PC-9 (cell line): ENCODE results near the gene RIPOR1. TPM values are rescaled to one million over a fixed set of nuclear protein-coding genes. Genes with fewer than 3 reads are reported as not detected.
A peak's percentile ranks its signal among the peaks of the same experiment; 100 is the strongest.

Source experiments
- BruUV-seq: library from RNA; stranded (reverse); fragments of 400-500 nt; replicated peaks from 2 replicates; lab custom pipeline; 2021; lab: Mats Ljungman, UMichigan
- CTCF ChIA-PET: fragments of 300-600 bp; sonication (Branson Sonifier 250); formaldehyde crosslinking; loops from one replicate; lab custom pipeline; 2022; ENCODE audit warnings: antibody characterized with exemption; lab: Charles Lee
- POLR2A ChIA-PET: fragments of 300-600 bp; sonication (Branson Sonifier 250); formaldehyde crosslinking; loops from one replicate; lab custom pipeline; 2022; ENCODE audit warnings: antibody characterized with exemption; ENCODE audit not compliant: unreplicated experiment; lab: Charles Lee
- DNase-seq, 2 experiments: peaks; one replicate each; pipeline versions ENCODE4 v3.0.0 to v3.0.0-alpha.2; 2015 to 2022; ENCODE audit warnings: mixed read lengths in 1 of 2
- H2AFZ ChIP-seq: fragments of 200-600 bp; sonication (generic); 2 replicates; pipeline ENCODE4 v1.8.1; 2017; ENCODE audit warnings: antibody characterized with exemption
- H3F3A ChIP-seq: fragments of 200-600 bp; sonication (generic); 2 replicates; pipeline ENCODE4 v1.8.1; 2017; ENCODE audit warnings: antibody characterized with exemption, mild to moderate bottlenecking, low read depth; ENCODE audit not compliant: insufficient read depth
- H3K27ac ChIP-seq: fragments of 200-600 bp; sonication (generic); 2 replicates; pipeline ENCODE4 v1.6.1; 2016; ENCODE audit warnings: mixed run types
- H3K27me3 ChIP-seq: fragments of 200-600 bp; sonication (generic); 2 replicates; pipeline ENCODE4 v1.6.1; 2016; ENCODE audit warnings: low read depth, mixed run types; ENCODE audit not compliant: insufficient read depth
- H3K36me3 ChIP-seq: fragments of 200-600 bp; sonication (generic); 2 replicates; pipeline ENCODE4 v1.6.1; 2016; ENCODE audit warnings: low read depth, mixed run types
- H3K4me1 ChIP-seq: fragments of 200-600 bp; sonication (generic); replicated peaks from 2 replicates; pipeline ENCODE4 v1.6.1; 2016; ENCODE audit warnings: mixed run types; ENCODE audit not compliant: insufficient read depth
- H3K4me2 ChIP-seq: fragments of 200-600 bp; sonication (generic); 2 replicates; pipeline ENCODE4 v1.6.1; 2017; ENCODE audit warnings: mixed run types
- H3K4me3 ChIP-seq: fragments of 200-600 bp; sonication (generic); 2 replicates; pipeline ENCODE4 v1.6.1; 2016; ENCODE audit warnings: mixed run types
- H3K79me2 ChIP-seq: fragments of 200-600 bp; sonication (generic); 2 replicates; pipeline ENCODE4 v1.6.1; 2017; ENCODE audit warnings: low read depth, mixed run types
- H3K9me2 ChIP-seq: fragments of 200-600 bp; sonication (generic); 2 replicates; pipeline ENCODE4 v1.8.1; 2017; ENCODE audit warnings: mild to moderate bottlenecking; ENCODE audit not compliant: insufficient read depth
- H3K9me3 ChIP-seq: fragments of 200-600 bp; sonication (generic); 2 replicates; pipeline ENCODE4 v1.8.1; 2016; ENCODE audit warnings: low read depth; ENCODE audit not compliant: insufficient read depth
- H4K20me1 ChIP-seq: fragments of 200-600 bp; sonication (generic); 2 replicates; pipeline ENCODE4 v1.8.1; 2017; ENCODE audit not compliant: insufficient read depth
- CTCF ChIP-seq: fragments of 200-600 bp; sonication (generic); conservative IDR thresholded peaks from 2 replicates; pipeline ENCODE4 v1.6.1; 2017; ENCODE audit warnings: mixed run types, antibody characterized with exemption, mild to moderate bottlenecking, moderate library complexity
- EZH2 ChIP-seq: fragments of 200-600 bp; sonication (generic); IDR thresholded peaks from 2 replicates; pipeline ENCODE4 v1.8.0; 2017; ENCODE audit warnings: antibody characterized with exemption, low read depth
- intact Hi-C: fragments of 100-400 bp; cut with micrococcal nuclease; formaldehyde crosslinking; loops from one replicate; pipeline ENCODE4 v1.10.0; 2022; ENCODE audit not compliant: unreplicated experiment
- total RNA-seq: library from RNA; stranded (reverse); gene quantifications from 2 replicates; pipeline ENCODE4 v1.2.3, GENCODE V29; 2021

RIPOR1 gene
- total RNA-seq, 1 experiment from 2014 or later = 76.7 TPM

GRCh38 chr16:67526149-67526791 lies 2.4 kb upstream of the RIPOR1 start:
- Histone ChIP-seq H3K4me2 (peak overlapping the region; percentile 27; the same call in 1 of the 2 replicates), H3K27me3 (no peaks in the 10 kb centered on the region), H2AFZ (no peak overlapping the region), H4K20me1 (peaks cover 3% of the 10 kb centered on the region; the same call in 1 of the 2 replicates), H3K4me3 (no peak overlapping the region), H3K36me3 (no peaks in the 10 kb centered on the region), H3F3A (peaks cover 49% of the 10 kb centered on the region), H3K79me2 (peaks cover 17% of the 10 kb centered on the region), H3K4me1 (peaks cover 52% of the 10 kb centered on the region), H3K9me3 (no peaks in the 10 kb centered on the region), H3K9me2 (no peaks in the 10 kb centered on the region), H3K27ac (peak overlapping the region; percentile 11; the same call in 1 of the 2 replicates)
- TF ChIP-seq EZH2 = no peak
- intact Hi-C loops = no loop called here
- ChIA-PET CTCF (interaction anchor here (0.5 to 0.6 kb wide), 2 partner anchors 16 to 100 kb away, joined by 3 to 4 read pairs; no protein-coding TSS in a partner anchor), POLR2A (interaction anchor here (0.5 to 0.6 kb wide), 2 partner anchors 21 to 1132 kb away, joined by 3 read pairs; no protein-coding TSS in a partner anchor)
- DNase-seq = peak in 1 of 2 experiments; percentile 39
- BruUV-seq = no TSS peak

GRCh38 chr16:67528870-67529581 lies 397 bp downstream of the RIPOR1 start:
- POLR2A ChIA-PET = interaction anchor here (0.5 kb wide), 1 partner anchor 14 kb away, joined by 3 read pairs; no protein-coding TSS in a partner anchor
- TF ChIP-seq CTCF = no peak
- Histone ChIP-seq H3K9me2 (no peaks in the 10 kb centered on the region), H3K27ac (no peak overlapping the region), H3F3A (peaks cover 49% of the 10 kb centered on the region), H3K4me3 (peak overlapping the region; percentile 91), H4K20me1 (peaks cover 3% of the 10 kb centered on the region; the same call in 1 of the 2 replicates), H3K79me2 (peaks cover 35% of the 10 kb centered on the region), H3K36me3 (no peaks in the 10 kb centered on the region), H3K4me2 (peak overlapping the region; percentile 92), H3K27me3 (no peaks in the 10 kb centered on the region), H3K9me3 (no peaks in the 10 kb centered on the region), H2AFZ (peak overlapping the region; percentile 79), H3K4me1 (peaks cover 48% of the 10 kb centered on the region)
- DNase-seq = peak; percentile 48 to 50
- intact Hi-C loops = no loop called here
- BruUV-seq = no TSS peak
- CTCF ChIA-PET = interaction anchor here (0.6 kb wide), 1 partner anchor 16 kb away, joined by 3 read pairs; no protein-coding TSS in a partner anchor

- DNase-seq = no peak
- no peaks in the 10 kb centered on the region for H3K27me3 ChIP-seq
- intact Hi-C loops = no loop called here
- H3K36me3 ChIP-seq = no peaks in the 10 kb centered on the region
- H3K4me2 ChIP-seq = peak overlapping the region; percentile 92
- ChIA-PET POLR2A (interaction anchor here (0.5 kb wide), 1 partner anchor 14 kb away, joined by 3 read pairs; no protein-coding TSS in a partner anchor), CTCF (no interaction called here)
- TF ChIP-seq EZH2 (no peak), CTCF (no peak)
- peaks cover 46% of the 10 kb centered on the region for H3F3A ChIP-seq
- H3K4me3 ChIP-seq = peak overlapping the region; percentile 91
- peaks cover 35% of the 10 kb centered on the region for H3K79me2 ChIP-seq
- H3K27ac ChIP-seq = no peak overlapping the region
- H3K9me2 ChIP-seq = no peaks in the 10 kb centered on the region
- H3K4me1 ChIP-seq = peaks cover 46% of the 10 kb centered on the region
- peaks cover 3% of the 10 kb centered on the region; the same call in 1 of the 2 replicates for H4K20me1 ChIP-seq
- no peaks in the 10 kb centered on the region for H3K9me3 ChIP-seq
- peak overlapping the region; percentile 79 for H2AFZ ChIP-seq
- BruUV-seq = TSS peak; percentile 84
Observed at GRCh38 chr16:67529582-67530012, 968 bp downstream of the RIPOR1 start.
